Sigmoid colon (tissue), 7 donors: ENCODE measurements around the gene KCNQ2. TPM values are rescaled to one million over a fixed set of nuclear protein-coding genes. Genes with fewer than 3 reads are reported as not detected.

Experiments
- DNase-seq: peaks from one replicate; pipeline ENCODE4 v3.0.0-alpha.2; 2019
- H3K27ac ChIP-seq, 4 donors: fragments of 200-600 bp; sonication (generic); one replicate each; pipeline ENCODE4 v1.5.1; 2016 to 2019; ENCODE audit warnings: mild to moderate bottlenecking in 1 of 4
- H3K27me3 ChIP-seq, 3 donors: fragments of 200-600 bp; sonication (generic); one replicate each; pipeline ENCODE4 v1.5.1; 2019; ENCODE audit warnings: mild to moderate bottlenecking in 1 of 3
- H3K36me3 ChIP-seq, 4 donors: fragments of 200-600 bp; sonication (generic); one replicate each; pipeline ENCODE4 v1.5.1; 2016 to 2019
- H3K4me1 ChIP-seq, 4 donors: fragments of 200-600 bp; sonication (generic); one replicate each; pipeline ENCODE4 v1.5.1; 2017 to 2019
- H3K4me3 ChIP-seq, 4 donors: fragments of 200-600 bp; sonication (generic); one replicate each; pipeline ENCODE4 v1.5.1; 2017 to 2019; ENCODE audit warnings: mild to moderate bottlenecking in 2 of 4, moderate library complexity in 1 of 4
- H3K9me3 ChIP-seq, 4 donors: fragments of 200-600 bp in 3 of 4; sonication (generic) in 3 of 4; one replicate each; pipeline versions ENCODE4 v1.5.1 to v1.6.1; 2013 to 2019
- EP300 ChIP-seq, 4 donors: sonication (generic); formaldehyde crosslinking; IDR thresholded peaks; one replicate each; pipeline ENCODE4 v1.6.1; 2017; ENCODE audit warnings: antibody characterized with exemption in 4 of 4
- POLR2A ChIP-seq, 2 donors: fragments of 450-650 bp; IDR thresholded peaks; one replicate each; pipeline ENCODE4 v1.6.1; 2016; ENCODE audit warnings: antibody characterized with exemption in 2 of 2, mild to moderate bottlenecking in 2 of 2, moderate library complexity in 2 of 2
- POLR2AphosphoS5 ChIP-seq, 4 donors: sonication (generic); formaldehyde crosslinking; IDR thresholded peaks; one replicate each; pipeline ENCODE4 v1.6.1; 2017; ENCODE audit warnings: antibody characterized with exemption in 4 of 4
- WGBS, 2 donors: extraction: QIAGEN DNeasy Blood & Tissue Kit; methylation state at CpG; one replicate each; pipeline ENCODE4 v1.1.7; 2013; 5-methylcytosine and 5-hydroxymethylcytosine counted together
- intact Hi-C: fragments of 100-400 bp; cut with DNase I; formaldehyde crosslinking; loops from one replicate; pipeline ENCODE4 v1.15.1; 2023
- polyA plus RNA-seq, 3 donors: library from polyadenylated mRNA; stranded (reverse); fragments of 200-250 nt; gene quantifications; one replicate each; pipeline ENCODE4 v1.2.3, GENCODE V29; 2013
- total RNA-seq, 4 donors: library from RNA; depleted of rRNA; stranded (reverse); fragments of >200 nt; gene quantifications; one replicate each; pipeline ENCODE4 v1.1.0, GENCODE V29; 2016
- TF ChIP-seq, protein P1 (sequence below), 4 experiments: fragments of 450-650 bp in 3 of 4; fragments of 200-600 bp in 1 of 4; IDR thresholded peaks; one replicate each; pipeline ENCODE4 v1.5.1; 2016 to 2019; ENCODE audit warnings: antibody characterized with exemption in 4 of 4, mild to moderate bottlenecking in 3 of 4, moderate library complexity in 2 of 4
- donor health status: healthy with polysubstance abuse.
- donor health status: Bipolar disorder and iron deficiency.
- donor health status: healthy.

Gene KCNQ2
- total and polyA plus RNA-seq, 7 donors: 0.83 to 4.2 (median 1.2) TPM; not detected in 3

DNA sequence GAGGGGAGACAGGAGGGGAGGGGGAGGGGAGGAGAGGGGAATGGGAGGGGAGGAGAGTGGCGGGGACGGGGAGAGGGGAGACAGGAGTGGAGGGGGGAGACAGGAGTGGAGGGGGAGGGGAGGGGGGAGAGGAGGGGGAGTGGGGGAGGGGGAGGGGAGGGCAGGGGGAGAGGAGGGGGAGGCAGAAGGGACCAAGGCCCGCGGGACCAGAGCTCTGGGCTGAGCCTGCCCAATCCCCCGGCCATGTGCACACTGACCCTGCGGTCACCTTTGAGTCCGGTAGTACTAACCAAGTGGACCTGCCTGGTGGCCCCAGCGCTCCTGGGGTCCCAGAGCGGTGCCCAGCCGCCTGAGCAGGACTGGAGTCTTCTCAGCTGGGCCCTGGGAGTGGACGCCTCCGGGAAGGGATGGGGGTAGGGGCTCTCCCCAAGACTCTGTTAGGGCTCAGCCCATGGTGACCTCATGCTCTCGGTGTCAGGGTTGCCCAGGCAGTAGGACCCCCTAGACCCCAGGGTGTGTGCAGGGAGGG is 471 bp upstream of the KCNQ2 start:
- peaks cover 30 to 94% (median 70%) of the 10 kb centered on the region in 3 donors for H3K27me3 ChIP-seq

DNA sequence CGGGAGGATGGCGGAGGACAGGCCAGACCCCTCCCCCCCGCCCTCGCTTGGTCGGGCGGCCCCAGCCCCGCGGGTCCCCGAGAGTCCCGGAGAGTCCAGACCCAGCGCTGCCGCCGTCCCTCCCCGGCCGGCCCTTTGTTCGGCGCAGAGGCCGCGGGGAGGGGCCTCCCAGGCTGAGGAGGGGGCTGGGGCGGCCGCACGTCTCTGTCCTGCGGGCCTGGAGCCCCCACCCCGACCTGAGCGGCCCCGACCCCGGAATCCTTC is 806 bp downstream of the KCNQ2 start:
- H3K36me3 ChIP-seq: no peaks in the 10 kb centered on the region
- H3K4me3 ChIP-seq: peak overlapping the region in 1 of 4 donors; percentile 15
- DNase-seq: no peak
- TF ChIP-seq EP300 (IDR thresholded peaks at IDR 0.05) (no peak), POLR2A (IDR thresholded peaks at IDR 0.05) (no peak), POLR2AphosphoS5 (IDR thresholded peaks at IDR 0.05) (no peak)
- TF ChIP-seq, protein P1, sequence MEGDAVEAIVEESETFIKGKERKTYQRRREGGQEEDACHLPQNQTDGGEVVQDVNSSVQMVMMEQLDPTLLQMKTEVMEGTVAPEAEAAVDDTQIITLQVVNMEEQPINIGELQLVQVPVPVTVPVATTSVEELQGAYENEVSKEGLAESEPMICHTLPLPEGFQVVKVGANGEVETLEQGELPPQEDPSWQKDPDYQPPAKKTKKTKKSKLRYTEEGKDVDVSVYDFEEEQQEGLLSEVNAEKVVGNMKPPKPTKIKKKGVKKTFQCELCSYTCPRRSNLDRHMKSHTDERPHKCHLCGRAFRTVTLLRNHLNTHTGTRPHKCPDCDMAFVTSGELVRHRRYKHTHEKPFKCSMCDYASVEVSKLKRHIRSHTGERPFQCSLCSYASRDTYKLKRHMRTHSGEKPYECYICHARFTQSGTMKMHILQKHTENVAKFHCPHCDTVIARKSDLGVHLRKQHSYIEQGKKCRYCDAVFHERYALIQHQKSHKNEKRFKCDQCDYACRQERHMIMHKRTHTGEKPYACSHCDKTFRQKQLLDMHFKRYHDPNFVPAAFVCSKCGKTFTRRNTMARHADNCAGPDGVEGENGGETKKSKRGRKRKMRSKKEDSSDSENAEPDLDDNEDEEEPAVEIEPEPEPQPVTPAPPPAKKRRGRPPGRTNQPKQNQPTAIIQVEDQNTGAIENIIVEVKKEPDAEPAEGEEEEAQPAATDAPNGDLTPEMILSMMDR (IDR thresholded peaks at IDR 0.05): no peak
- H3K27ac ChIP-seq: no peak overlapping the region
- peaks cover 30 to 93% (median 62%) of the 10 kb centered on the region in 3 donors for H3K27me3 ChIP-seq
- 3% methylated on average over 27 of the region's 27 CpGs for WGBS, 2 donors
- peaks cover 0 to 13% (median 12%) of the 10 kb centered on the region in 4 donors for H3K4me1 ChIP-seq
- H3K9me3 ChIP-seq: no peaks in the 10 kb centered on the region
- intact Hi-C loops: no loop called here

More for the DNA sequence above, 471 bp upstream of the KCNQ2 start:
- intact Hi-C loops: no loop called here
- WGBS, 2 donors: 58 to 61% methylated on average over 11 of the region's 13 CpGs
- TF ChIP-seq POLR2AphosphoS5 (IDR thresholded peaks at IDR 0.05) (no peak), POLR2A (IDR thresholded peaks at IDR 0.05) (no peak), EP300 (IDR thresholded peaks at IDR 0.05) (no peak)
- TF ChIP-seq, protein P1 (IDR thresholded peaks at IDR 0.05): no peak
- Histone ChIP-seq H3K27ac (no peak overlapping the region), H3K36me3 (no peaks in the 10 kb centered on the region), H3K4me3 (no peak overlapping the region), H3K9me3 (no peaks in the 10 kb centered on the region), H3K4me1 (peaks cover 0 to 13% (median 12%) of the 10 kb centered on the region in 4 donors)
- no peak for DNase-seq

DNA sequence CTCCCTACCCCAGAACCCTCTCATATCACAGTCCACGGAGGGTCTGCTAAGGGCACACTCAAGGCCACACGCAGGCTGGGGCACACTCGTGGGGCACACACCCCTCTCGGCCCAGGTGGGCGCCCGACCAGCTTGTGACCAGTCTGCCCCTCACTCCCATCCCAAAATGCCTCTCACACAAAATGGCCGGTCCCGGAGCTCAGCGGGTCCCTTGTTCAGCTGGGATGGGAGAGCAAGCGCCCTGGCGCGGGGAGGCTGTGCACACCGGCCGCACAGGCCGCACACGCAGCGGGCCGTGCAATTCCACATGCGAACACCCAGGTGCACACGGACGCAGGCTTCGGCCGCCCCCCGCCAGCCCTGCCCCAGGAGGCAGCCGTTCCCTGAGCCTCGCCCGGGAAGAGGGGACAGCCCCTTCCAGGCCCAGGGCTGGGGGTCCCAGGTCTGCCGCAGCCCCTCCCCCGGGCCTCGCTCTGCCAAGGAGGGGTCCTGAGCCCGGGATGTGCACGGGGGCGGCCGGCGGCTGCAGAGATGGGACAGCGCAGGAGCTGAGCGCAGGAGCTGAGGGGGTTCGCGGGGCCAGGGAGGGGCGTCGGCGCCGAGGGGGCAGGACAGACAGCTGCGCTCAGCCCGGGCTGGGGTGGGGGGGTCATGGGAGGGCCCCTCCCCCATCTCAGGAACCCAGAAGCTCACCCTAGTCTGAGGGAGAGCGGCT is 1.3 kb downstream of the KCNQ2 start:
- Histone ChIP-seq H3K9me3 (no peaks in the 10 kb centered on the region), H3K27me3 (peaks cover 30 to 91% (median 60%) of the 10 kb centered on the region in 3 donors), H3K4me1 (peaks cover 0 to 13% (median 12%) of the 10 kb centered on the region in 4 donors), H3K36me3 (no peaks in the 10 kb centered on the region), H3K27ac (no peak overlapping the region), H3K4me3 (no peak overlapping the region)
- TF ChIP-seq POLR2A (IDR thresholded peaks at IDR 0.05): no peak
- TF ChIP-seq EP300 (IDR thresholded peaks at IDR 0.05): no peak
- TF ChIP-seq, protein P1 (IDR thresholded peaks at IDR 0.05): no peak
- intact Hi-C loops: no loop called here
- DNase-seq: no peak
- 11 to 12% methylated on average over 46 of the region's 46 CpGs for WGBS, 2 donors

DNA sequence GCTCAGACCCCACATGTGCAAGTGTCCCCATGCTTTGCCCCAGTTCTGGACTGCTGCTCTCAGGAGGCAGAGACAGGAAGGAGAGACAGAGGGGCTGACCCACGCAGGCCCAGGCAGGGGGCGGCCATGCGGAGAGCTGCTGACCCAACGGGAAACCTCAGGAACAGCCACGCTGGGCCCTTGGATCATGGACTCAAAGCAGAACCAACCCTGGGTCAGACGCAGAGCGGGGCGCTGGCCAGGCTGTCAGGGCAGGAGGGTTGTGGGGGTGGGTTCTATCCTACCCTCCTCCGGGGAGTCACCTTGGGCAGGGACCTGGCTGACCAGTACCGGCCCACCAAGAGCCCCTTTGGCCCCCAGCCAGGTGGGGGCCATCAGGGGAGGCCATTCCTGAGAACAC is 2.0 kb downstream of the KCNQ2 start:
- no peak overlapping the region for H3K4me3 ChIP-seq
- no peak for DNase-seq
- WGBS, 2 donors: 68 to 76% methylated on average over 10 of the region's 10 CpGs
- H3K4me1 ChIP-seq: peaks cover 0 to 13% (median 12%) of the 10 kb centered on the region in 4 donors
- H3K9me3 ChIP-seq: no peaks in the 10 kb centered on the region
- no peak overlapping the region for H3K27ac ChIP-seq
- TF ChIP-seq, protein P1 (IDR thresholded peaks at IDR 0.05): no peak
- no peak for TF ChIP-seq POLR2A (IDR thresholded peaks at IDR 0.05)
- TF ChIP-seq EP300 (IDR thresholded peaks at IDR 0.05): no peak
- H3K27me3 ChIP-seq: peaks cover 30 to 91% (median 53%) of the 10 kb centered on the region in 3 donors
- no peaks in the 10 kb centered on the region for H3K36me3 ChIP-seq
- intact Hi-C loops: no loop called here
